Prostate gland (tissue), 2 donors: Measurements from ENCODE around the gene ATL3. TPM values are rescaled to one million over a fixed set of nuclear protein-coding genes. Genes with fewer than 3 reads are reported as not detected.
"Not testable (repeated sequence)": the region's sequence is repeated elsewhere in the genome, so short reads cannot be mapped to it uniquely, and the experiment has no call there.

Source experiments
- DNase-seq: peaks from one replicate; pipeline ENCODE4 v3.0.0-alpha.2; 2019; ENCODE audit warnings: low spot score
- H3K27ac ChIP-seq, 2 donors: fragments of 200-600 bp; sonication (generic); 2 replicates each; pipeline ENCODE4 v1.5.1; 2017 to 2019
- H3K27me3 ChIP-seq: fragments of 200-600 bp; sonication (generic); replicated peaks from 2 replicates; pipeline ENCODE4 v1.5.1; 2019; ENCODE audit not compliant: insufficient read depth
- H3K36me3 ChIP-seq, 2 donors: fragments of 200-600 bp; sonication (generic); 1 replicate in 1 of 2; 2 replicates in 1 of 2; pipeline versions ENCODE4 v1.5.1 to v1.8.1; 2017 to 2019
- H3K4me1 ChIP-seq: fragments of 200-600 bp; sonication (generic); replicated peaks from 2 replicates; pipeline ENCODE4 v1.5.1; 2019
- H3K4me3 ChIP-seq, 2 donors: fragments of 200-600 bp; sonication (generic); 2 replicates each; pipeline ENCODE4 v1.5.1; 2017 to 2019
- H3K9me3 ChIP-seq: fragments of 200-600 bp; sonication (generic); 2 replicates; pipeline ENCODE4 v1.5.1; 2017
- CTCF ChIP-seq, 4 experiments: fragments of 200-600 bp in 2 of 4; fragments of 450-650 bp in 2 of 4; sonication (generic) in 2 of 4; IDR thresholded peaks; 1 replicate in 3 of 4; 2 replicates in 1 of 4; pipeline ENCODE4 v1.5.1; 2016 to 2019; ENCODE audit warnings: antibody characterized with exemption in 4 of 4, mild to moderate bottlenecking in 2 of 4, moderate library complexity in 2 of 4
- POLR2A ChIP-seq: fragments of 450-650 bp; IDR thresholded peaks from one replicate; pipeline ENCODE4 v1.6.1; 2016; ENCODE audit warnings: antibody characterized with exemption, mild to moderate bottlenecking
- POLR2AphosphoS5 ChIP-seq: sonication (generic); formaldehyde crosslinking; IDR thresholded peaks from one replicate; pipeline ENCODE4 v1.6.1; 2017; ENCODE audit warnings: antibody characterized with exemption
- WGBS: methylation state at CpG from one replicate; pipeline ENCODE4 v1.1.5; 2018; 5-methylcytosine and 5-hydroxymethylcytosine counted together
- intact Hi-C: fragments of 100-400 bp; cut with DNase I; formaldehyde crosslinking; loops from one replicate; pipeline ENCODE4 v1.14.2; 2022
- total RNA-seq, 2 donors: library from RNA; depleted of rRNA; stranded (reverse); fragments of >200 nt; gene quantifications; one replicate each; pipeline ENCODE4 v1.1.0, GENCODE V29; 2016

The ATL3 gene
- total RNA-seq, 2 donors from 2014 or later: 46.7 to 64.3 TPM

- Histone ChIP-seq H3K36me3 (no peaks in the 10 kb centered on the region), H3K27me3 (no peaks in the 10 kb centered on the region), H3K27ac (no peak overlapping the region), H3K9me3 (no peaks in the 10 kb centered on the region), H3K4me3 (no peak overlapping the region), H3K4me1 (no peaks in the 10 kb centered on the region)
- intact Hi-C loops: no loop called here
- DNase-seq: no peak
- WGBS: 65% methylated on average over 4 of the region's 4 CpGs
- no peak for TF ChIP-seq POLR2A
- TF ChIP-seq CTCF (IDR thresholded peaks at IDR 0.05): peak in 3 of 4 experiments; percentile 27 to 46 (median 28)
Observed at GRCh38 chr11:63592975-63593395, 78.2 kb downstream of the ATL3 start.

GRCh38 chr11:63590024-63590788, 81.0 kb downstream of the ATL3 start:
- 94% methylated on average over 18 of the region's 18 CpGs for WGBS
- H3K27ac ChIP-seq: no peak overlapping the region
- no peaks in the 10 kb centered on the region for H3K27me3 ChIP-seq
- TF ChIP-seq CTCF (IDR thresholded peaks at IDR 0.05) (no peak), POLR2AphosphoS5 (no peak), POLR2A (no peak)
- H3K9me3 ChIP-seq: no peaks in the 10 kb centered on the region
- no peaks in the 10 kb centered on the region for H3K36me3 ChIP-seq
- H3K4me1 ChIP-seq: no peaks in the 10 kb centered on the region
- no peak for DNase-seq
- intact Hi-C loops: no loop called here
- H3K4me3 ChIP-seq: no peak overlapping the region

GRCh38 chr11:63589000-63589399, 82.2 kb downstream of the ATL3 start:
- no peaks in the 10 kb centered on the region for H3K9me3 ChIP-seq
- TF ChIP-seq POLR2AphosphoS5 (no peak), CTCF (IDR thresholded peaks at IDR 0.05) (no peak)
- H3K27ac ChIP-seq: no peak overlapping the region
- no peaks in the 10 kb centered on the region for H3K4me1 ChIP-seq
- WGBS: 70% methylated on average over 3 of the region's 3 CpGs
- no peak for DNase-seq
- no peak overlapping the region for H3K4me3 ChIP-seq
- no peaks in the 10 kb centered on the region for H3K27me3 ChIP-seq
- intact Hi-C loops: no loop called here
- no peaks in the 10 kb centered on the region for H3K36me3 ChIP-seq

- no peaks in the 10 kb centered on the region for H3K4me1 ChIP-seq
- H3K36me3 ChIP-seq: no peaks in the 10 kb centered on the region
- H3K4me3 ChIP-seq: no peak overlapping the region
- TF ChIP-seq POLR2A (no peak), POLR2AphosphoS5 (no peak), CTCF (IDR thresholded peaks at IDR 0.05) (no peak)
- DNase-seq: no peak
- H3K27ac ChIP-seq: no peak overlapping the region
- 82% methylated on average over 6 of the region's 6 CpGs for WGBS
- H3K27me3 ChIP-seq: no peaks in the 10 kb centered on the region
- intact Hi-C loops: no loop called here
- no peaks in the 10 kb centered on the region for H3K9me3 ChIP-seq
Observed at GRCh38 chr11:63586451-63587166, 84.6 kb downstream of the ATL3 start.

- TF ChIP-seq CTCF (IDR thresholded peaks at IDR 0.05): no peak
- peak; percentile 41 for TF ChIP-seq POLR2AphosphoS5
- TF ChIP-seq POLR2A: no peak
- H3K4me3 ChIP-seq: no peak overlapping the region
- no peak for DNase-seq
- intact Hi-C loops: no loop called here
- no peaks in the 10 kb centered on the region for H3K27me3 ChIP-seq
- no peak overlapping the region for H3K27ac ChIP-seq
- H3K9me3 ChIP-seq: no peaks in the 10 kb centered on the region
- no peaks in the 10 kb centered on the region for H3K36me3 ChIP-seq
- H3K4me1 ChIP-seq: no peaks in the 10 kb centered on the region
Observed at GRCh38 chr11:63583357-63583677, 87.9 kb downstream of the ATL3 start.

GRCh38 chr11:63581224-63581623, 90.0 kb downstream of the ATL3 start:
- intact Hi-C loops, H3K36me3 ChIP-seq: not testable (repeated sequence)

GRCh38 chr11:63578882-63579281, 92.3 kb downstream of the ATL3 start:
- H3K27me3 ChIP-seq, H3K9me3 ChIP-seq, intact Hi-C loops, H3K4me1 ChIP-seq, H3K27ac ChIP-seq, H3K4me3 ChIP-seq, H3K36me3 ChIP-seq, DNase-seq: not testable (repeated sequence)
- WGBS: 92% methylated on average over 3 of the region's 3 CpGs

More at GRCh38 chr11:63581224-63581623, 90.0 kb downstream of the ATL3 start:
- 66% methylated on average over 7 of the region's 7 CpGs for WGBS
- not testable (repeated sequence) for H3K27me3 ChIP-seq, H3K9me3 ChIP-seq, DNase-seq, H3K4me1 ChIP-seq, H3K27ac ChIP-seq, H3K4me3 ChIP-seq
